HG02852 (cell line): ENCODE results near the gene HIC2.
"Not testable (repeated sequence)": the region's sequence is repeated elsewhere in the genome, so short reads cannot be mapped to it uniquely, and the experiment has no call there.

ENCODE experiments used
- ATAC-seq: cut with Tn5 transposase; IDR thresholded peaks from one replicate; pipeline ENCODE4 v1.9.1; 2021; ENCODE audit warnings: mild to moderate bottlenecking, moderate library complexity; ENCODE audit not compliant: unreplicated experiment

The HIC2 gene

DNA sequence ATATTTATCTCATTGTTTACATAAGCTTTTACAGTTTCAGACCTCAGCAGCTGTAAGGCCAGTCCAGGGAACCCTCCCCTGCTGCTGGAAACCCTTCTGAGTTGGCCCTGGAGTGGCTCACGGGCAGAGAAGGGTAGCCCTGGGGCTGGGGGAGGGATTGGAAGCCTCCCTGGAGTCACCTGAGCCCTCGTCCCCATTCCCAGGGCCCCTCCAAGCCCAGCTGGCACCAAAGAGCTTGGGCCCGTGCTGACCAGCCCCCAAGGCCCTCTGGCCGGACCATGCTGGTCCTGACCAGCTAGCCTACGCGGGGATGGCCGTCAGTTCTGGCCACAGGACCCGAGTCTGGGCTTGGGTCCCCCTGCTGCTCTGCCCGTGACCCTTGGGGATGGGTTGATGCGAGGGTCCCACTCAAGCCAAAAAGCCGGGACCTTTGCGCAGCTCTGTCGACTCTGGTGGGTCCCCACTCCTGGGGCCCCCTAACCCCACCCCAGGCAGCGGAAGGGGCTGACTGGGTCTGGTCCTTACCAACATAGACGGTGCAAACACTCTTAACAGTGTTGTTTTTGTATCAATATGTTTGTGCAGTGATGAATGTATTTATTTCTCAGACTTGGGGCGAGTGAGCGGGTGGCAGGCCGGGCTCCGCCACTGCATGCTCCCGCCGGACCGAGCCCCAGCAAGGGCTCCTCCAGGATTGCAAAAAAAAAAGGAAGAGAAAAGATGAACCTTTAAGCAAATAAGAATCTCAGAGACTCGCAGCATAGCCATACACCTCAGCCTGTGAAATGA is 32.6 kb downstream of the HIC2 start:
- ATAC-seq: no peak

DNA sequence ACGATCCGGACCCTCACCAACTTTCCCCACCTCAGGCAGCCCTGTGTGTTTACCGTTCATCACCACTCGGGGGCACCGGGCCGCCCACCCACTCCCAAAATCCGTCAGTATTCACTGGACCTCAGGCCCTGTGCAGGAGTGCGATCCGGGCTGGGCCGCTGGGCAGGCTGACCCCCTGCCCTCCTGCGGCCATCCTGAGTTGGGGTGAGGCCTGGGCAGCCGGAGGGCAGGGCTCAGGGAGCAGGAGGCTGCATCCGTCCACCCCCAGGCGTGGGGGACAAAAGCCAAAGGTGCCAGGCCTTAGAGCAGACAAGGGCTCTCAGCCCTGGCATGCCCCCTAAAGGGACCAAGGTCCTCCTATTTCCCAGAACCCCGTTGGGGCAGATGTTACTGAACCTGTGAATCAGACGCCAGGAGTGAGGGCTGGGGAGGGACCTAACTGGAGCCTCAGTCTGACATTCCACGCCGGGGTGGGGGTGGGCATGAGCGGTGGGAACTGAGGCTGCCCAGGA is 33.2 kb downstream of the HIC2 start:
- ATAC-seq: no peak

DNA sequence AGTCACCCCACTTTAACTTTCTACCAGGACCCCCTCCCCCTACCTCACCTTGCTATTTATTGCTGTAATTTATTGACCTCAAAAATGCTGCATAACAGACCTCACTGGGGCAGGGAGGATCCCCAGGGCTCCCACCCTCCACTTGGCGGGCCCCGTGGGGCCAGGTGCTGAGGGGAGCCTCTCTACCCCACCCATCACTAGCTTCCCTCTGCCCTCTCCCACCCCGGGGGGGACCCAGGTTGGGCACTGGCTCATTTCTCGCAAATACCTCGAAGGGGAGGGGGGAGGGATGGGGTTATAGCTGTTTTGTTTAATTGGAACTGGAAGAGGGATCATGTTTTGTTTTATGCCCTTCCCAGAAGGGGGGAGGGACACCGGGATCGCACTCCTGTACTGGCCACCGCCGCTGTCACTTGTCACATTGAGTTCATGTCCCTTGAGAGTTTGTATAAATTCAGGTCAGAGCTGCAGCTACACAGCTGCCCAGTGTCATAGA is 33.7 kb downstream of the HIC2 start:
- ATAC-seq: no peak

DNA sequence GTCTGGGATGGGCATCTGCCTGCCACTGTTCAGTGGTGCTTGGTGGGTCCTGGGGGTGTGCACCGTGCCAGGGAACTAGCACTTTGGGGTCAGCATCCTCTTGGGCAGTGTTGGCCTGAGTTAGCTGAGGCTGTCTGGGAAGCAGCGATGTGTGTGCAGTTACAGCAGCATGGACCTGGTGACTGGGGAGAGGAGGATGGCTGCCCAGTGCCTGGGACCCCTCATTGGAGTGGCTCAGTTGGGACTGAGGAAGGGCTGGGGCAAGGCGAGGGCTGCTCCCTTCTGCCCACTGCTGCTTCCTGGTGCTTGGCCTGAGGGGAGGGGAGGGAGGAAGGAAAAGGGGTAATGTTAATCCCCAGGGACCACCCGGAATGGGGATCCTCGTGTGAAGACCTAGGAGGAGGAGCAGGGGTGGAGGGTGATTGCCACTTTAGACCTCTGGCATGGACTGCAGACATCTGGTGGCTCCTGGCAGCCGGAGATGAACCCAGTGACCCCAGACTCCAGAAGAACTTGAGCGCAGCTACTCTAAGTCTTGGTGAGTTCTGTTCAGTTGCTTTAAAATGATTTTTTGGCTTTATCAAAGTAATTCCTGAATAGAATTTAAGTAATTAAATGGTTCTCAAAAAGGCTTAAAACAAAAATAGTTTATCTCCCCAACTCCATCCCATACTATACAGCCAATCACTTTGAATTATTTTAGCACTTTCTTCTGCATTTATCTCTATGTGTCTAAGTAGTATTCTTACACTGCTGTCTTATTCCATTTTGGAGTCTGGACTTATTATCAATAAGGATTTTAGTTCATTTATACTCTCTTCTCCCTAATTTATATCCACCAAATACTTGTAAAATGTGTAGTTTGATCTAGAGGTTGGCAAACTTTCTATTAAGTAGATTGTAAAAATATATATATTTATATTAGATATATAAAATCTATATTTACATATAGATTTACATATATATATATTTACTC is 34.7 kb downstream of the HIC2 start:
- no peak for ATAC-seq

DNA sequence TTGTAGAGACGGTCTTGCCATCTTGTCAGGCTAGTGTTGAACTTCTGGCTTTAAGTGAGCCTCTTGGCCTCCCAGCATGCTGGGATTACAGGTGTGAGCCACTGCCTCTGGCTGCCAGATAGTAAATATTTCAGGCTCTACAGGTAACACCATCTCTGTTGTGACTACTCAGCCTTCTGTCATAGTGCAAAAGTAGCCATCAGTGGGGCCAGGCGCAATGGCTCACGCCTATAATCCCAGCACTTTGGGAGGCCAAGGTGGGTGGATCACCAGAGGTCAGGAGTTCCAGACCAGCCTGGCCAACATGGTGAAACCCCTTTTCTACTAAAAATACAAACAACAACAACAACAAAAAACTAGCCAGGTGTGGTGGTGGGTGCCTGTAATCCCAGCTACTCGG is 35.5 kb downstream of the HIC2 start:
- not testable (repeated sequence) for ATAC-seq

DNA sequence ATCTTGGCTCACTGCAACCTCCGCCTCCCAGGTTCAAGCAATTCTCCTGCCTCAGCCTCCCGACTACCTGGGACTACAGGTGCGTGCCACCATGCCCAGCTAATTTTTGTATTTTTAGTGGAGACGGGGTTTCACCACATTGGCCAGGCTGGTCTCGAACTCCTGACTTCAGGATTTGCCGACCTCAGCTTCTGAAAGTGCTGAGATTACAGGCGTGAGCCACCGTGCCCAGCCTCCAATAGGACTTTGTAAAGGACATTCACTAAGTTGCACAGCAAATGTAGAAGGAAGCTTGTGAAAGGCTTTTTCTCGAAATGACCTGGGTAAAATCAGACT is 37.8 kb downstream of the HIC2 start:
- not testable (repeated sequence) for ATAC-seq

DNA sequence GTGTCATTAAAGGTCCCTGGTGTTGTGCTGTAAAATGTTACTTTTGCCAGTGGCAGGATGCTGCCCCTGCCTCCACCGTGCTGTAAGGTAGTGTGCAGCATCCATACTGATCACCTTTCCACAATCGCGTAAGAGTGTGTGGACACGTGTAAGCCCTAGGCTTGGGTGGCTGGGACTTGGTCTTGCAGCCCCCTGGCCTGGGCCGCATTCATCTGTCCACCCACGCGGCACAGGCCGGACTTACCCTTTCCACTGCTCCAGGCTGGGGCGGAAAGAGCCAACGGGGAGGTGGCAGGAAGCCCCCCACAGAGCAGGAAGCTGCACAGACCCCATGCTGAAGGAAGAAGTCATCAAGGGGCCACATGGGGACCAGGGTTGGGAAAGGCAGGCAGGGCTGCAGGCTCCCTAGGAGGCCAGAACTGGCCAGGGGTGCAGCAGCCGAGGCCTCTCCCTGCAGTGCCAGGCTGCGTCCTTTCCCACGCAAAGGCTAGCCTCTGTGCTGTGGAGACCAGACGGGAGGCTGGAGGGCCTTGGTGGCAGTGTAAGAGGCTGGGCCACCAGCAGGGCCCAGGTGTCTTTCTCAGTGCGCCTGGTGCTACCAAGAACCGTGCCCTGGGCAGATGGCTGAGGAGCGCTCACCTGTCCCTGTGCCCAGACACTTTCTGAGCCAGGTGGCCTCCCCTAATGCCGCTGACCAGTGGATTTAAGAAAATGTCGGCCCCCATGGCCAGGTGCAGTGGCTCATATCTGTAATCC is 38.3 kb downstream of the HIC2 start:
- no peak for ATAC-seq

DNA sequence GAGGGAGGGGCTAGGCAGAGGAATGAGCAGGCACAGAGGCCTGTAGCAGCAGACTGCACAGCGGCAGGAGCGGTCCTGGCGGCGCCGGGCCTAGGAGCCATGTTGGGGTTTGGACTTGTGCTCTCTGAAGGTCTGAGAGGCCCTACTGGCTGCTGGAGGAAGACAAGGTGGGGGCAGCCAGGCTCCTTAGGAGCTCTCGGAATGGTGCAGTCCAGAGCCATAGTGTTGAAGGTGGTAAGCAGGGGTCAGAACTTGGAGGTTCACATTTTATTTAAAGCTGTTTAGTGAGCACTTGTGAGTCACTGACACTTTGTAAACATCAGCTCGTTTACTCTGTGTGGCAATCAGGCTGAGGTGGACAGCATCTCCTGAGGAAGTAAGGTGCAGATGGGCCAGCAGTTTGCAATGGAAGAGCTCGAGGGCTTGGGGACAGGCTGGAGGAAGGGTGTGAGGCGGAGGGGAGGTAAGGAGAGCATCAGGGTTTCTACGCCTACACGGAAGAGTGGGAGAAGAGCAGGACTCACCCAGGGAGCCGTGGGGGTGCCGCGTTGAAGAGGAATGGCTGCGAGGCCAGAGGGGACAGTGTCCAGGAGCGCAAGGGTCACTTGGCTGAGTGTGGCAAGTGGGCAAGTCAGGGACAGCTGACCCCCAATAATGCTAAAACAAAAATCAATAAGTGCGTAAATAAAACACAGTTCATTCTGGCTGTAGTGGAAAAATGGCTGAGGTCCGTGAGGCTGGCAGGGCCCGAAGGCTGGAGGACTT is 40.0 kb downstream of the HIC2 start:
- ATAC-seq: no peak

DNA sequence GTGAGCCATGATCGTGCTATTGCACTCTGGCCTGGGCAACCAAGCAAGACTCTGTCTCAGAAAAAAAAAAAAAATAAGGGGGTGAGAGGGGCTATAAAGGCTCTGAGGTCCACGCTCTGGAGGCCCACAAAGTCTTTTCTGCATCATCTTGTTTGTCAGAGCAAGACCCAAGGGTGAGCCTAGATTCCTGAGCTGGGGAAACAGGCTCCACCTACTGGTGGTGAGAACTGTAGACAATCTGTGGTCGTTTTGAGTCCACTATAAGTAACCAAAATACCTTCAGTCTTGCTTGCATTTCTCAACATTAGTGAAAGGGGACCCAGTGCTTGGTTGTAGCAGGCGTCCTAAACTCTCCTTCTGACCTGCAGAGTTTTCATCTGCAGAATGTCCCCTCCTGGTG is 45.5 kb downstream of the HIC2 start:
- not testable (repeated sequence) for ATAC-seq

DNA sequence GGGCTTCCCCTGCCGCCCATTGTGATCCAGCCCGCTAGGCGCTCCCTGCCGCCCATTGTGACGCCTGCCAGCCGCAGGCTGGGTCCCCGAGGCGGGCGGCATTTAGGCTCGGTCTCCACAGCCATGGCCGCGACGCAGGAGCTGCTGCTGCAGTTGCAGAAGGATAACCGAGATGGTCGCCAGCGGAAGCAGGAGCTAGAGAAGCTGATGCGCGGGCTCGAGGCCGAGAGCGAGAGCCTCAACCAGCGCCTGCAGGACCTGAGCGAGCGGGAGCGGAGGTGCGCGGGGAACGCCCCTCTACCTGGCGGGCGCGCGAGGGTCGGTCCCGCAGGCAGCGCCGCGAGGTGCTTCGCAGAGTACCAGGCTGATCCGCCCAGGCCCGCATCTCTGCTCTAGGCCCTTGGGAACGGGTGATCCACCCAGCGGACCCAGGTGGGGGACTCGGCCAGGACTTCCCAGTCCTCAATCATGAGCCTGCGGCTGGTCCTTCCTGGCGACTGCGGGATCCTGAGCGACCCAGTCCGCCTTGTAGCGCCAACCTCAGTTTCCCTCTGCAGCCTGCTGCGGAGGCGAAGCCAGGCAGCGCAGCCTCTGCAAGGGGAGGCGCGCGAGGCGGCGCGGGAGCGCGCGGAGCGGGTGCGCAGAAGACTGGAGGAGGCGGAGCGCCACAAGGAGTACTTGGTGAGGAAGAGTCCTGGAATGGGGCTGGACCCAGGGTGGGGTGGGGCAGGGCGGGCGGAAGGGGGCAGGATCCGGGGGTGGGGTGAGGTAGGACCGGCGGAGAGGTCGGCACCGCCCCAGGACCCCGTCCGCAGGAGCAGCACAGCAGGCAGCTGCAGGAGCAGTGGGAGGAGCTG is 50.4 kb downstream of the HIC2 start, which contains the start of gene TMEM191C:
TSS of gene TMEM191C (plus strand) at position 51 of the 857 bp plus-strand sequence. CDS start at position 124, 73 bp downstream.
- peak; percentile 8 for ATAC-seq

DNA sequence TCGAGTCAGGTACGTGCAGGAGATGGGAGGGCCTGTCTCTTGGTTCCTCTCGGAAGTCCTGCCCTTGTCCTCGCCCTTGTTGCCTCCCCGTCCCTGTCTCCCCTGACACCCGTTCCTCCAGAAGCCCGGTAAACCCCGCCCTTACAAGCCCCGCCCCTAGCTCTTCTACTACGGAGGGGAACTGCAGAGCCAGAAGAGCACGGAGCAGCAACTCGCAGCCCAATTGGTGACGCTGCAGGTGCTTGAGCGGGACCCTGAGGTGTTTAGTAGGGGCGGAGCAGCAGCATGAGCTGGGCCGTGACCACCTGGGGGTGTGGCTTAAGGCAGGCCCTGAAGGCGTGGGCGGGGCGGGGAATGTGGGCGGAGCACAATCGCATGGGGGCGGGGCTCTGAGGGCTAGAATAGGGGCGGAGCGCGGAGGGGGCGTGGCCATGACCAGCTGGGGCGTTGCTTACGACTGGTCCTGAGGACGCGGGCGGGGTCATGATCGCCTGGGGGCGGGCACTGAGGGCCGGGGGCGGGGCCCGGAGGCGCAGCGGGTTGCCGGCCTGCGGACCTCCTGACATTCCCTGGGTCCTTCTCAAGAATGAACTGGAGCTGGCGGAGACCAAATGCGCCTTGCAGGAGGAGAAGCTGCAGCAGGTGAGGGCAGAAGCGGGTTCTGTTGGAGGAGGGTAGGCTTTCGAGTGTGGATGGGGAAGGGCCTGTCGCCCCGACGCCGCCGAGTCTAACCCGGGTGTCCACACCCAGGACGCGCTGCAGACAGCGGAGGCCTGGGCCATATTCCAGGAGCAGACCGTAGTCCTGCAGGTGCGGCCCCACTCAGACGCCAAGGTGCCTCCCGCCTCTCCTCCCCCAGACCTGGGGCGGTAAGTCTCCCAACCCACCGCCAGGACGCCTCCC is 51.3 kb downstream of the HIC2 start:
- peak; percentile 81 for ATAC-seq

DNA sequence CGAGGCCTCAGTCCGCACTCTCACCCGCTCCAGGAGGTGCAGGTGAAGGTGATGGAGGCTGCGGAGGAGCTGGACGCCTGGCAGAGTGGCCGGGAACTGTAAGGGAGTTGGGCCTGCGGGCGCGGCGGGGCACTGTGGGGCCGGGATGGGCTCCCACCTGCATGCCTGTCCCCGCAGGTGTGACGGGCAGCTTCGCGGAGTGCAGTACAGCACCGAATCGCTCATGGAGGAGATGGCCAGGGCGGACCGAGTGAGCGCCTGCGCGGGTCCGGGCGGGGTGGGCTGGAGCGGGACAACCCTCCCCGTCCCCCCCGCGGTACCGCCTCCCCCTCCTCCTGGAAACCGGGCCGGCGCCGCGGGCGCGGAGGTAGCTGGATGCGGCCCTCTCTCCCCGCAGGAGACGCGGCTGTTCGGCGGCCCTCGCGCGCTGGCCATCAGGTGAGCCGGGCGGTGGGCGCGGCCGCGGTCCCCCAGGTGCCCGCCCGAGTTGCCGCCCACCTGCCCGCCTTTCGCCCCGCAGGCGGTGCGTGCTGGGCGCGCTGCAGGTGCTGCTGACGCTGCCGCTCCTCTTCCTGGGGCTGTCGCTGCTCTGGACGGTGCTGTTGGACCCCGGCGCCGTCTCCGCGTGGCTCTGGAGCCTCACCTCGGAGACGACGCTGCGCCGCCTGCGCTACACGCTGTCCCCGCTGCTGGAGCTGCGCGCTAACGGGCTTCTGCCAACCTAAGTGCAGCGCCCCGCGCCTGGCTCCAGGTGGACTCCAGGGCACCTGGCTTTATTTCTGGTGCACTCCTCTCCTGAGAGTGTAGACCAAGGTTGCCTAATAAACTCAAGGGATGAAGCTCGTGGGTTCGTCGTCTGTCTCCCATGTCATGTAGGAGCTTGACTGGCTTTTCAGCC is 52.2 kb downstream of the HIC2 start:
- ATAC-seq: not testable (repeated sequence)

DNA sequence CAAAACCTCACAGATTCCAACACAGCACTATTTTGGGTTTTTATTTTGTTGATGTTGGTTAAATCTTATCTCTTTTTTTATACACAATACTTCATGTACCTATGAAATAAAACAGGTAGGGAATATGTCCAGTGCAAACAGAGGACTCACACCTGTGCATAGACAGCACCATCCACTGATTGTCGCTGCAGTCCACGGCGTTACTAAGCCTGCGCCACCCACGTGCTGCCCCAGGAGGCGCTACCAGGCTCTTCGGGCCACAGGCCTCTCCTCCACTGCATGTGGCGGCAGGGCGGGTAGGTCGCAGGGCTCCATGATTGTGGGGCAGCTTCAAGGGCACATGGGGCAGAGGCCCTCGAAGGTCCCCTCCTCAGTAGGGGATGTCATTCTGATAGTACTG is 55.8 kb downstream of the HIC2 start:
- ATAC-seq: not testable (repeated sequence)

DNA sequence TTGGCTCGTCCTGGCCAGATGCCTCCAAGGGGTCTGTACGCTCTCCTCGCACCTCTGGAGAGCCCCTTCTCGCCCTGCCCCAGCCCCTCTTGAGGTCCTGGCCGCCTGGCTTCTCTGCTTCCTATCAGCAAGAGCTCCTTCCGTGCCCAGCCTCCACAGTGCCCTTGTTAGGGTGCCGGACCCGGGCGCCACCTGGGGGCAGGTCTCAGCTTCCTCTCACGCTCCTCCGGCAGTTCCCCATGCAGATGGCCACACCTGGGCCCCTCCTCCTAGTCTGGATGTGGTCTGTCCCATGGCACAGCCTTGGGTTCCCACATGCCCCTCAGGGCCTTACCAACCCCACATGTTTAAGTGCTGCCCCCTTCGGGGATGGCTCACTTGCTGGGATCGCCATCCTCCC is 56.5 kb downstream of the HIC2 start:
- not testable (repeated sequence) for ATAC-seq

DNA sequence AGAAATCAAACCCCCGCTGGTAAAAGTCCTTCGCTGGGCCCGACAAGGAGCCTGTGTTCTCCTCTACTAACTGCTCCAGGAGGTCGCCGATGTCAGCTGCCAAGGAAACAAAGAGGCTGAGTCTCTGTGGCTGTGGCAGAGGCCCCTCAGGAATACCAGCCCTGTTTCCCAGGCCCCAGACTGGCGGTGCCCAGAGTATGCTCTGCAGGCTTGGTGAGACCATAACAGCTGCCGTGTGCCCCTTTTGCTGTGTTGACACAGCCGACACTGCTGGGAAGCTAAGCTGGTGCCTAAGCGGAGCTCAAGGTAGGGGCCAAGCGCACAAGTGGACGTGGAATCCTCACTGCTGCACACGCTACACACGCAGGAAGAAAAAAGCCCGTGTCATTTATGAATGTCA is 66.9 kb downstream of the HIC2 start:
- ATAC-seq: not testable (repeated sequence)

DNA sequence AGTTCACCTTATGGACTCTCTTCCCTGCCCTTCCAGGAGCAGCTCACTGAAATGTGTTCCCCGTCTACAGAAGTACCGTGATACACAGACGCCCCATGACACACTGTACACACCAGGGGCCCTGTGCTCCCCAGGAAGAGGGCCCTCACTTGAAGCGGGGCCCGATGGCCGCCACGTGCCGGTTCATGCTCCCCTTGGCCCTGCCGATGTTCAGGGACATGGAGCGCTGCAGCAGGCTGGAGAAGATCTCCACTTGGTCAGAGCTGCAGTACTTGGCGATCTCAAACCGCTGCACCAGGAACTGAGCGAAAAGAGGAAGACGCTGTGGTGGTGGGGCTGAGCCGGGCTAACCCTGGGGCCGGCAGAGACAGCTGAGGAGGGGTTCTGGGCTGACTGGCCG is 70.6 kb downstream of the HIC2 start:
- ATAC-seq: not testable (repeated sequence)

DNA sequence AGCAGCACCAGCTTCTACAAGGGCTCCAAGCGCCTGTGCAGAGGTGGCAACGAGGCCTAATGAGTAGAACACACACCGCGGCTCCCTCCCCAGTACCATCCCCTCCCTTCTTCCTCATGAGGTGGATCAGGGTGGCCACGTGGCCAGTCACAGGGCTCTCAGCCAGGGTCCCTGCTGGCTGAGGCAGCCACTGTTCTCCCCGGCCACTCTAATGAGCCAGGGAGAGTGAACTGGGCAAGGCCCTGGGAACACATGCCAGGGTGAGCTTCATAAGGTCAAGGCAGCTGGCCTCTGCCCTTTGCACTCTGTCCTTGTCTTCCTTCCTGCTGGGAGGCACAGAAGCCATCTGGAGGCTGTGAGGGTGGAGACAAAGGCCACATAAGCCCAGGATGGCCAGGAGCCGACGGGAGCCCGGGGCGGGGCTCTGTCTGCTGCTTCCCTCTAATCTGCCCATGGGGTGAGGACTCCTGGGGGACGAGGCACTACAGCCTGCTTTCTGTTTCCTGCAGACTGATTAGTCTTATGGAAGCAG is 72.0 kb downstream of the HIC2 start:
- not testable (repeated sequence) for ATAC-seq
